Raji (cell line): Measurements from ENCODE around the gene LAMA2.

Source experiments
- POLR2A ChIP-seq: IDR thresholded peaks from 2 replicates; pipeline ENCODE4 v1.6.1; 2011; ENCODE audit warnings: low read depth, low read length, control low read depth; ENCODE audit not compliant: insufficient read depth

LAMA2 gene

DNA sequence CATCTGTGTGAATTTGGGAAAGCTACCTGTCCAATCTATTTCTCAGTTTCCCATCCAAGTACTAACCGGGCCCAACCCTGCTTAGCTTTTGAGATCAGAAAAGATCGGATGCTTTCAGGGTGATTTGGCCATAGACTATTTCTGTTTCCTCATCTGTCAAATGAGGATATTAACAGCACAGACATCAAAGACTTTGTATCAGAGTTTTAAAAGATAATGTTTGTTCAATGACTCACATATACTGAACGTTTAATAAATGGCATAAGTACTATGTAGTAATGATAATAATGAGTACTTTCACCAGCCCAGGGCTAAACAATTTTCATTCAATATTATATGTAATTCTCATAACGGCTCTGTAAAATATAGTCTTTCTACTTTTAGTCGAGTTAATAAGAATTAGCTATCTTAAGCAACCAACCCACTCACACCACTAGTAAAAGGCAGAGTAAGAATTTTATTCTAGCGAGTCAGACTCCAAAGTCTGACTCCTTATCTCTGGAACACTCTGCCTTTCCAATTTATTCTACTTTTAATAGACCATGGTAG is 610.5 kb downstream of the LAMA2 start:
- no peak for TF ChIP-seq POLR2A

DNA sequence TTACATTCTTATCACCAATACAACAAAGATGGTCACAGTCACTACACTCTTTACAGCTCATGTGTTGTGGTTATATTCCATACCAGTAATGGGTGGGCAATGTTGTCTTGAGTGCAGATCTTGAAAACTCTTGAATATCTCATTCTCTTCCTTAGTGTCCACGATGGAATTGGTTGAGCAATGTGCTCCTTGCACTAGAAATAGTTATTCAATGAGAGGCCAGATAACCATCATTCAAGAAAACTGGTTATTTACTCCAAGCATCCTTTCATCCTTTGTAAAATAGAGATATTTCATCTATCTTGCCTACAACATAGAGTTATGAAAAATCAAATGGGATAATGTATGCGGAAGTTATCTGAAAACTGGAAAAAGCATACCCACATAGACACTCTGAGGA is 611.2 kb downstream of the LAMA2 start:
- TF ChIP-seq POLR2A: no peak

DNA sequence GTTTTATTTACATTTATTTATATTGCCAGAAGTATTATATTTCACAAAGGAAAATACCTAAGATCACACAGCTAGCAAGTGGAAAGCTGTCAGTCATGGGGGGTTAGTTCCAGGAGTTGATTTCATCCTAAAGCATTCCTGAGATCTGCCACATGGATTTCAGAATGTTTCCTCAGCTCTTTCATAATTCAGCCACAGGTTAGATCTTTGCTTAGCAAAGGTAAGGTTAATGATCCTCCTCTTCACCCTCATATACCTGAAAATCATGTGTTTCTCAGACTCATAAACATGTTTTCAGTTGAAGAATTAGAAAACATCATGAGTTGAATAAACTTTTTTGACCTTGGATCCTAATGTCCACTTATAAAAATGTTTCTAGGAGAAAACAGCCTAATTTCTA is 611.6 kb downstream of the LAMA2 start:
- no peak for TF ChIP-seq POLR2A

DNA sequence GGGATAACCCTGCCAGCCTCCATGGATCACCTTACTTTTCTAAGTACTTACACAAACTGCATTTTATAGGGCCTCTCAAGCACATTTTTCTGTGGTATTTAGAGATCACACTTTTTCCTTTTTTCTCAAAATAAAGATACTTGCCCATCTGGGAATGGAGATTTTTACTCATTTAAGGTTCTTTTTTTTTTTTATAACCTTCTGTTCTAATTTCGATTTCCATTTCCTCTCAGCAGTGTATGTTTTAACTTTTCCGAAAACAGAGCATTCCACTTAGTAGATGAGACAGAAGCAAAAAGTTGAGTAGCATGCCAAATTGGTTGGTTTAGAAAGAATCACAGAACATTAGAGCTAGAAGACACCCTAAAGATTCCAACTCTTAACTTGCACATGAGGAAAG is 612.7 kb downstream of the LAMA2 start:
- TF ChIP-seq POLR2A: no peak

DNA sequence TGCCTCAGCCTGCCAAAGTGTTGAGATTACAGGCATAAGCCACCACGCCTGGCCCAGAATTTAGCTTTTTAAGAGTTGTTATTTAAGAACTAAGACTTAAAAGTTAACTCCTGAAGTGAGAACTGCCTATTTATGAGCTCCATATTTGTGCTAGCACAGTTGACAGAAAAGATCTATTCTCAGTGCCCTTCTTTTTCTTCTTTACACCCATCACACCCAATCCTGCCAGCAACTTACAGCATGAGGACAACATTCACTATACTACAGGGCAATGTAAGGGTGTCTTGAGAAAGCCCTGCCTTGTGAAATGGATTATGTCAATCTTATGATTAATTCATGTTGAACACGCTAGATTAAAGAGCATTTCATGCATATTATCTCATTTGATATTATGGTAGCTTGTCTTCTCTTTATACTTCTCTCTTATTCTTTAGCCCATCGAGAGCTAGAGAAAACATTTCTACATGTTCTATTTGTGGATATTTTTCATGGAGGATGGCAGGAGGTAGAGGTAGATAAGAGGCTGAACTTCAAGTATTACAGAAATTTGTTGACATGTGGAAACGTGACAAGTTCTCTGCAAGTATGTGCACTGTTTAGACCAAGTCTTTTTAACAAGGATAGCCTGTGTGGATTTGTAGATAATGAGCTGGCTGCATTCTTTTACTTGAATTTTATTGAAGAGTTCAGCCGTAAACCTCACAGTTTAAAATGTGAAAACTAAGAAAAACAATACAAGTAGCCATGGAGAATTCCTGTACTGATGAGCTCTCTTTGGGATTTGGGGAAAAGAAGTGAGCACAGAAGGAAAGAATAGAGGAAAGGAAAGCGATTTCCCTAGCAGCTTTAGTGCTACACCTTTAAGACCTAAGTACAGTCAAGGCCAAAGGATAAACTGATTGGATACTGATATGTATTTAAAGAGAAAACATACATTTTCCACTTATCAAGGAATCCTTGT is 614.8 kb downstream of the LAMA2 start:
- TF ChIP-seq POLR2A: no peak

DNA sequence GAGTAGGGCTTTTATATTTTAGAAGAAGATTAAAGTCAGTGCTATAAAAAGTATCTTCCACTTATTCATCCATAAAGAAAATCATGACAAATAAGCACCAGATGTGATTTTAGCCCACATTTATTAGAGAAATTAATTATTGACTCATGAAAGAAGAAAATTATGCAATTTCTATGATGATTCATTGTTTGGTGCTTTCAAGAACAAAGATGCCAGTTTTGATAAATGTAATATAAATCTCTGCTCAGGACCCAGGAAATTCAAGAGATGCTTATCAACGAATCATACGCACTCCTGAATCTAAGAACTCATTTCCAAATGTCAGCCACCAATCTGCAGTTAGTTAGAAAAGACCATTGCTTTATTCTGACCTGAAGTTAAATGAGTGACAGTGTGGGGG is 615.6 kb downstream of the LAMA2 start:
- no peak for TF ChIP-seq POLR2A

DNA sequence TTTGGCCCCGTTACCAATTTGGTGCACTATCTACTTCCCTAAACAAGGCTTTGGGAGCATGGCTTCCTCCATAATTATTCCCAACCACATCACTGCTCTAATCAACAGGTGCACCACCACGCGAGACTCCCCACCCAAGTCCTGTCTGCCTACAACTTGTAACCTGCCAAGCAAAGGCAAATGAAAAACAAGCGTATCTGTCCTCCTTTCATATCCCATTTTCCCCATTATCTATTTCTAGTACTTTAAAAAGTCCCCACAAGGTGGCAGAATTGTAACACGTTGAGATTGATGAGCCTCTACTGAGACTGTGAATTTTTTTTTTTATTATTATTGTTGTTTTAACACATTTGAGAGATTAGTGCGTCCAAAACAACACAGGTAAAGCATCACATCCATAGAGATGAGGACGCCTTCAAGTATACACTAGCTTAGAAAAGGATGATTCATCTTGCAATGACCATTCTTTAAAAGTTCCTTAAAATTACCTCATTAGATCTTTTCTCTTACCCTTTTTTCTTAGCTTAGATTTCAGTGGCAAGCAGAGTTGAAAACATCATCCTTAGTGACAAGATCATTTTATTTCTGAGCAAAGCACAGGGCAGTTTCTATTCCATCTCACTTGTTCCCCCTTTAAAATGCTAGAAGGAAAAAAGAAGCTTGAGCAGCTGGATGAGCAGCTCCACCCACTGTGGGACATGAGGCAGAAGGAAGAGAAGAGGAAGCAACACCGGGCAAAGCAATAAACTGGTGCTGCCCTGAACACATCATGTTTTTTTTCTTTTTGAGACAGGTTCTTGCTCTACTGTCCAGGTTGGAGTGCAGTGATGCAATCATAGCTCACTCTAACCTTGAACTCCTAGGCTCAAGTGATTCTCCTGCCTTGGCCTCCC is 616.3 kb downstream of the LAMA2 start:
- TF ChIP-seq POLR2A: no peak

DNA sequence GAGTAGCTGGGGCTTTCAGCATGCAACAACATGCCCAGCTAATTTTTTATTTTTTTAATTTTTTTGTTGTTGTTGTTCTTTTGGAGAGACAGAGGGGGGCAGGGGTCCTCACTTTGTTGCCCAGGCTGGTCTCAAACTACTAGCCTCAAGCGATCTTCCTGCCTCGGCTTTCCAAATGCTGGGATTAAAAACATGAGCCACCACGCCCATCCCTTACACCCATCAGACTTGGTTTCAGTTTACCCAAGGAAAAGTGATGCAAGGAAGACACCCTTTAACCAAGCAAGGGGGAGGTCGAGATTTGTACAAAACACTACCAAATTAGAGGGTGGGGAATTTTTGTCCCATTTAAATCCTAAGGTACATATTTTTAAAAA is 616.9 kb downstream of the LAMA2 start:
- TF ChIP-seq POLR2A: no peak

DNA sequence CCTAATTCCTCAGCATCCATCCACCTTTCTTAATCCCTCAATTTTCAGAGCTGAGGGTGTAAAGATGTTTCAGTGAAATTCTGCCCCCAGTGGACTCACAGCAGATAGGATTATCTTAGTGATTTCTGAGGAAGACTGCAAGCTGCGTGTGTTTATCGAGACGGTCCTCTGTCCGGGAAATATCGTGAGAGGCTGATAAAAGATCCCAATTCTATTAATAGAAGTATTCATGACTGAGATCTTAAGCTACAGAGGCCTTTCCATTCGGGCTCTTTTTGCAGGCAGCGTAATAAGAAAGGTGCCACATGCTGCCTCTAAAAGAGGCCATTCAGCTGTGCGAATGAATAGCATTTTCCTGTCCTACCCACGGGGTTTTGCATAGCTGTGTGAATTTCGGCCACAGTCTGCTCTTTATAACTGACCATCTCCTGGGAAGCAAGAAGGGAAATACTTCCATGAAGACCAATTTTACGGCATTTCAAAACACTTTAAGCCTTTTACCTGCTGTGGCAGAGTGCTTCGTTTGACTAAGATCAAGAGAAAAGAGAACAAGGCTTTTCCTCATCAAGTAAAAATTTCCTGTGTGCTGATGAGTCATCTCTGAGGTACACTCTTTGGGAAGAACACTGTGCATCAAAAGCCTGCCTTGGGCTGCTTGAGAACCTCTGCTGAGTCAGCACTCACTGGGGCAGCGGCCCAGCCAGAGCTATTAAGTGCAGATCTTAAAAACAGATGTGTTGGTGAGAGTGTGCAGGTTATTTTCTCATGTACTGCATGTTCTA is 618.2 kb downstream of the LAMA2 start:
- TF ChIP-seq POLR2A: no peak

DNA sequence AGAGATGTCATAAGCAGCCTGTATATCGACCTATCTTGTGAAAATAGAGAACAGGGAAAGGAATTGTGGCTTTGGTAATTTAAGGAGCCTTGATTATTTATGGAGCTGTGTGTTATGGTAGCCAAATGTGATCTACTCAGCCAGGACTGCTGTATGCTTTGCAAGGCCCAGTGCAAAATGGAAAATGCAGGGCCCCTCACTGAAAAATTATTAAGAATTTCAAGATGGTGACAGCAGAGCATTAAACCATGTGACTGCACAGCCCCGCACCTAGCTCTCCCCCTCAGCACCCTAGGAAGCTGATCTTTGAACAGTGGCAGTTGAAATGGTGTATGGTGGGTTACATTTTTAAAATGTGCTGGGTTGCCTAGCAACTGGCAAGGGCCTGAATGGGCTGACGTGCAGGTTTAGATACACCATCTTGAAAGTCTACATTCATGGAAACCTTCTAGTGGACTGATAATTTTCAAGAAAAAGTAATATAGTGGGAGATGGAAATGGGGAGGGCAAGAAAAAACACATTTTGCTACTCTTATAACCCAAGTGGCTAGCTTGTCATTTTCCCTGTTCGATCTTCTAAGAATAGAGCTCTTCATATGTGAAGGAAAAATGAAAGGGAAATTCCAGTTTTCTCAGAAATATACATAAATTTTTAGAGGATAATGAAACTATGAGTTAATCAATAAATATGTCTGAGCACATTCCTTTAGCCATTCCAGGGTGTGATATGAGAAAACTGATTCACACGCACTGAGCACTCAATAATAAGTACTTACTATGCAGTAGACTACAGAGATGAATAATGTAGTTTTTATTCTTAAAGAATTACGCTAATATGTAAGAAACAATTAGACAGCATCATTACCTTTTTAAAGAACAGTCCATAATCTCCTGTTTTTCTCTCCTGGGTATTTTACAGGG is 619.1 kb downstream of the LAMA2 start:
- TF ChIP-seq POLR2A: no peak

DNA sequence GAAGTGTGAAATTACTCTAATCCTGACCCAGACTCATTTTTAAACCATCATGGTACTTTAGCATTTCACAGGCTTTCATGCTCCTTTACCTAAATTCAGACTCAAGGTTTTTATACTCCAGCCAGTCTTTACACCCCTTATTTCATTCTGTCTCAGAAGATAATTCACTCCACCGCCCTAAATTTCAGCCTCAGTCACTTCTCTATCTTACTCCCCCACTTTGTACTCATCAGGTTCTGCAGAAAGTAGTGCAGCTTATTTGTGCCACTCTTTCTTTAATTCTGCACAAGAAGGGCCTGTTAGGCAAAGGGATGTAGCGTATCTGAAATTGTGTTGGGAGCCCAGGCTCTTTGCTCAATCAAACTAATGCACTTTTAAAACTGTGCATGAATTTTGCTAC is 621.5 kb downstream of the LAMA2 start:
- TF ChIP-seq POLR2A: no peak

DNA sequence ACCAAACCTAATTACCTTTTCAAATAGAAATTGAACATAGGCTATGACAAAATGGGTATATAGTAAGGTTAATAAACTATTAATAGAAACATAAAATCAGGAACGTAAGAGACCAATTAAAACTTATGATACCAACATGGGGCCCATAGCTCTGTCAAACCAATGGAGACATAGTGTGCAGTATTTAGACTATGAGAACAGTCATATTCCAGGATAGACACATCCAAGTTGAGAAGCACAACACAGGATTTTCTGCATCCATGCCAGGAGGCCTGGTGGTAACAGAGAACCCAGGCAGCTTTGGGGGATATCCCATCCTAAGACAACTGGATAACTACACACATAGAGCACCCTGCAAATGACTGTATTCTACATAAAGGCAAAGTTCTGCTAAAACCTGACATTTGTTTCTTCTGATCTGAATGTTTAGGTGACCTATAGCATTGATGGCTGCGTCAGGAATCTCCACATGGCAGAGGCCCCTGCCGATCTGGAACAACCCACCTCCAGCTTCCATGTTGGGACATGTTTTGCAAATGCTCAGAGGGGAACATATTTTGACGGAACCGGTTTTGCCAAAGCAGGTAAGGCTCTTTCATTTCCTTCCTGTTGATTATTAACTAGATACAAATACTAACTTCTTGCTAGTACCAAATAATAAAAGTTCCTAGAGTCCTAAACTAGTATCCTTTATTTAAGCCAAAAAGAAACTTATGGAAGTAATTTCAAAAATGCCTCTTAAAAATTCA is 624.3 kb downstream of the LAMA2 start:
- TF ChIP-seq POLR2A: no peak

DNA sequence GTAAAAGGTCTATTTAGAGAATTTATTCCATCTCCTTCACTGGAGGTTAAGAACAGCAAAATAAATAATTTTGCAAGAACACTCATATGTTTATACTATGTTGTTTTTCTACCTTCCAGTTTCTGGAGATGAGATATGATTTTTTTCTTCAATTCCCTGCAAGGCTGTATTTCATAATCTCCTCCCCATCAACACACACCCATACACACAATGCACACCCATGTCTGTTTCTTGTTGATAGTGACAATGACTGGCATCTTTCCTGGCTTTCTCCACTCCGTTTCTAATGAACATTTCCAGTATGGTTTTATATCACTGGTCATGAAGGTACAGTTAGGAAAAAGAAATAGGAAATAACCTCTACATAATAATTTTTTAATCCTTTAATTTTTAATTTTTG is 624.9 kb downstream of the LAMA2 start:
- TF ChIP-seq POLR2A: no peak
